Measurements from ENCODE around the gene NELFCD. TPM values are rescaled to one million over a fixed set of nuclear protein-coding genes. Genes with fewer than 3 reads are reported as not detected.

Gene NELFCD
- total RNA-seq, 2 experiments from 2014 or later: 102 to 103 TPM

GRCh38 chr20:59016795-59017492 is 35.9 kb downstream of the NELFCD start:
- Mint-ChIP-seq H3K4me1 (ENCODE audit: low read depth) (peaks cover 46% of the 10 kb centered on the region), H3K27ac (no peak overlapping the region), H3K27me3 (ENCODE audit: low read depth) (no peaks in the 10 kb centered on the region), H3K36me3 (ENCODE audit: low read depth) (no peaks in the 10 kb centered on the region), H3K4me3 (no peak overlapping the region), H3K9me3 (no peaks in the 10 kb centered on the region)
- intact Hi-C loops (cut with micrococcal nuclease): no loop called here
- DNase-seq: peak; percentile 48
- CTCF ChIA-PET: no interaction called here

- Mint-ChIP-seq H3K36me3 (ENCODE audit: low read depth) (no peaks in the 10 kb centered on the region), H3K4me1 (ENCODE audit: low read depth) (peaks cover 46% of the 10 kb centered on the region)
These were observed 36.6 kb downstream of the NELFCD start for GRCh38 chr20:59017493-59018231.

GRCh38 chr20:59018817-59019216 is 37.8 kb downstream of the NELFCD start:
- peaks cover 39% of the 10 kb centered on the region for H3K4me1 Mint-ChIP-seq (ENCODE audit: low read depth)
- CTCF ChIA-PET: interaction anchor here (0.7 kb wide), 1 partner anchor 476 kb away, joined by 3 read pairs; no protein-coding TSS in a partner anchor
- DNase-seq: no peak
- intact Hi-C loops (cut with micrococcal nuclease): no loop called here
- H3K36me3 Mint-ChIP-seq (ENCODE audit: low read depth): peaks cover 3% of the 10 kb centered on the region
- H3K9me3 Mint-ChIP-seq: no peaks in the 10 kb centered on the region
- no peaks in the 10 kb centered on the region for H3K27me3 Mint-ChIP-seq (ENCODE audit: low read depth)
- H3K27ac Mint-ChIP-seq: no peak overlapping the region
- no peak overlapping the region for H3K4me3 Mint-ChIP-seq

More at GRCh38 chr20:59017493-59018231, 36.6 kb downstream of the NELFCD start:
- Mint-ChIP-seq H3K27ac (no peak overlapping the region), H3K27me3 (ENCODE audit: low read depth) (no peaks in the 10 kb centered on the region), H3K4me3 (no peak overlapping the region), H3K9me3 (no peaks in the 10 kb centered on the region)
- CTCF ChIA-PET: interaction anchor here (0.6 kb wide), 1 partner anchor 126 kb away, joined by 3 read pairs; no protein-coding TSS in a partner anchor
- intact Hi-C loops (cut with micrococcal nuclease): no loop called here
- DNase-seq: no peak

- peaks cover 35% of the 10 kb centered on the region for H3K4me1 Mint-ChIP-seq (ENCODE audit: low read depth)
- no peak within 1 kb of the TSS for H3K27ac Mint-ChIP-seq
- intact Hi-C loops (cut with micrococcal nuclease): no loop called here
- H3K9me3 Mint-ChIP-seq: no peaks in the 10 kb centered on the region
- DNase-seq: no peak
- peaks cover 6% of the 10 kb centered on the region for H3K36me3 Mint-ChIP-seq (ENCODE audit: low read depth)
- H3K27me3 Mint-ChIP-seq (ENCODE audit: low read depth): no peaks in the 10 kb centered on the region
- CTCF ChIA-PET: no interaction called here
- H3K4me3 Mint-ChIP-seq: no peak within 1 kb of the TSS
These were observed 38.2 kb downstream of the NELFCD start, which contains the start of gene TUBB1 for GRCh38 chr20:59019217-59019616. TSS of gene TUBB1 (plus strand) at chr20:59019429. CDS start at chr20:59019523, 94 bp downstream.

GRCh38 chr20:59020938-59021551 is 40.0 kb downstream of the NELFCD start:
- no peaks in the 10 kb centered on the region for H3K9me3 Mint-ChIP-seq
- H3K4me3 Mint-ChIP-seq: no peak overlapping the region
- intact Hi-C loops (cut with micrococcal nuclease): no loop called here
- peaks cover 18% of the 10 kb centered on the region for H3K36me3 Mint-ChIP-seq (ENCODE audit: low read depth)
- no peak for DNase-seq
- peaks cover 33% of the 10 kb centered on the region for H3K4me1 Mint-ChIP-seq (ENCODE audit: low read depth)
- H3K27ac Mint-ChIP-seq: no peak overlapping the region
- CTCF ChIA-PET: interaction anchor here (0.6 kb wide), 1 partner anchor 218 kb away, joined by 3 read pairs; no protein-coding TSS in a partner anchor
- H3K27me3 Mint-ChIP-seq (ENCODE audit: low read depth): no peaks in the 10 kb centered on the region

GRCh38 chr20:59022754-59023153 is 41.7 kb downstream of the NELFCD start:
- intact Hi-C loops (cut with micrococcal nuclease): no loop called here
- Mint-ChIP-seq H3K9me3 (no peaks in the 10 kb centered on the region), H3K4me3 (no peak overlapping the region), H3K4me1 (ENCODE audit: low read depth) (peaks cover 31% of the 10 kb centered on the region), H3K27me3 (ENCODE audit: low read depth) (no peaks in the 10 kb centered on the region), H3K27ac (no peak overlapping the region), H3K36me3 (ENCODE audit: low read depth) (peaks cover 26% of the 10 kb centered on the region)
- CTCF ChIA-PET: interaction anchor here (0.8 kb wide), 1 partner anchor 40 kb away, joined by 4 read pairs; no protein-coding TSS in a partner anchor
- DNase-seq: no peak

GRCh38 chr20:59023616-59024015 is 42.6 kb downstream of the NELFCD start:
- H3K27ac Mint-ChIP-seq: no peak overlapping the region
- CTCF ChIA-PET: no interaction called here
- DNase-seq: no peak
- peaks cover 31% of the 10 kb centered on the region for H3K36me3 Mint-ChIP-seq (ENCODE audit: low read depth)
- H3K4me1 Mint-ChIP-seq (ENCODE audit: low read depth): peaks cover 39% of the 10 kb centered on the region
- intact Hi-C loops (cut with micrococcal nuclease): no loop called here
- no peak overlapping the region for H3K4me3 Mint-ChIP-seq
- no peaks in the 10 kb centered on the region for H3K27me3 Mint-ChIP-seq (ENCODE audit: low read depth)
- H3K9me3 Mint-ChIP-seq: no peaks in the 10 kb centered on the region

- peaks cover 44% of the 10 kb centered on the region for H3K4me1 Mint-ChIP-seq (ENCODE audit: low read depth)
- CTCF ChIA-PET: no interaction called here
- no peak overlapping the region for H3K27ac Mint-ChIP-seq
- peaks cover 36% of the 10 kb centered on the region for H3K36me3 Mint-ChIP-seq (ENCODE audit: low read depth)
- no peaks in the 10 kb centered on the region for H3K27me3 Mint-ChIP-seq (ENCODE audit: low read depth)
- H3K9me3 Mint-ChIP-seq: no peaks in the 10 kb centered on the region
- no peak for DNase-seq
- H3K4me3 Mint-ChIP-seq: no peak overlapping the region
- intact Hi-C loops (cut with micrococcal nuclease): no loop called here
These were observed 43.1 kb downstream of the NELFCD start for GRCh38 chr20:59024111-59024530.

- Mint-ChIP-seq H3K4me3 (no peak overlapping the region), H3K4me1 (ENCODE audit: low read depth) (peaks cover 52% of the 10 kb centered on the region), H3K9me3 (no peaks in the 10 kb centered on the region), H3K36me3 (ENCODE audit: low read depth) (peaks cover 44% of the 10 kb centered on the region), H3K27me3 (ENCODE audit: low read depth) (no peaks in the 10 kb centered on the region), H3K27ac (peak overlapping the region; percentile 25)
- CTCF ChIA-PET: interaction anchor here (0.7 kb wide), 1 partner anchor 146 kb away, joined by 4 read pairs; no protein-coding TSS in a partner anchor
- DNase-seq: no peak
- intact Hi-C loops (cut with micrococcal nuclease): no loop called here
These were observed 44.0 kb downstream of the NELFCD start for GRCh38 chr20:59025086-59025485.

- Mint-ChIP-seq H3K9me3 (no peaks in the 10 kb centered on the region), H3K27me3 (ENCODE audit: low read depth) (no peaks in the 10 kb centered on the region), H3K27ac (no peak overlapping the region), H3K4me1 (ENCODE audit: low read depth) (peaks cover 57% of the 10 kb centered on the region), H3K4me3 (no peak overlapping the region), H3K36me3 (ENCODE audit: low read depth) (peaks cover 46% of the 10 kb centered on the region)
- no peak for DNase-seq
- intact Hi-C loops (cut with micrococcal nuclease): no loop called here
- CTCF ChIA-PET: interaction anchor here (0.7 kb wide), 1 partner anchor 146 kb away, joined by 4 read pairs; no protein-coding TSS in a partner anchor
These were observed 44.5 kb downstream of the NELFCD start for GRCh38 chr20:59025511-59025910.

GRCh38 chr20:59026904-59027740 is 46.1 kb downstream of the NELFCD start:
- no peak overlapping the region for H3K4me3 Mint-ChIP-seq
- H3K27ac Mint-ChIP-seq: no peak overlapping the region
- no peaks in the 10 kb centered on the region for H3K27me3 Mint-ChIP-seq (ENCODE audit: low read depth)
- DNase-seq: no peak
- CTCF ChIA-PET: no interaction called here
- H3K9me3 Mint-ChIP-seq: no peaks in the 10 kb centered on the region
- H3K36me3 Mint-ChIP-seq (ENCODE audit: low read depth): peaks cover 54% of the 10 kb centered on the region
- intact Hi-C loops (cut with micrococcal nuclease): no loop called here
- peaks cover 57% of the 10 kb centered on the region for H3K4me1 Mint-ChIP-seq (ENCODE audit: low read depth)

All from activated naive CD4-positive, alpha-beta T cell treated with anti-CD3 and anti-CD28 coated beads for 36 hours (primary cell).